ENCODE results near the gene ARHGEF17.

DNA sequence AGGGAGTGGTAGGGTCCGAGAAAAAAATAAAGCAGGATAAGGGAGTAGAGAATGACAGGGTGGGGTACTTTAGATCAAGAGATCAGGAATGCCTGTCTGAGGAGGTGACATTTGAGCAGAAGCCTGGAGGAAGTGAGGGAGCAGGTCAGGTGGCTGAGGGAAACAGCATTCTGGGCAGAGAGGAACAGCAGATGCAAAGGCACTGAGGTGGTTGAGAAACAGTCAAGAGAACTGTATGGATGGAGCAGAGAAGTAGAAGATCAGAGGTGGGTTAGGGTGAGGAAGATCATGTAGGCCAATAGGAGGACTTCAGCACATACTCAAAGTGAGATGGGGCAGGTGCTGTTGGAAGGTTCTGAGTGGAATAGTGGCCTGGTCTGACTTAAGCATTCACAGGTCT is 8.3 kb downstream of the ARHGEF17 start:
- TF ChIP-seq POLR2A (IDR thresholded peaks at IDR 0.05), result no peak
- TF ChIP-seq, protein P1, sequence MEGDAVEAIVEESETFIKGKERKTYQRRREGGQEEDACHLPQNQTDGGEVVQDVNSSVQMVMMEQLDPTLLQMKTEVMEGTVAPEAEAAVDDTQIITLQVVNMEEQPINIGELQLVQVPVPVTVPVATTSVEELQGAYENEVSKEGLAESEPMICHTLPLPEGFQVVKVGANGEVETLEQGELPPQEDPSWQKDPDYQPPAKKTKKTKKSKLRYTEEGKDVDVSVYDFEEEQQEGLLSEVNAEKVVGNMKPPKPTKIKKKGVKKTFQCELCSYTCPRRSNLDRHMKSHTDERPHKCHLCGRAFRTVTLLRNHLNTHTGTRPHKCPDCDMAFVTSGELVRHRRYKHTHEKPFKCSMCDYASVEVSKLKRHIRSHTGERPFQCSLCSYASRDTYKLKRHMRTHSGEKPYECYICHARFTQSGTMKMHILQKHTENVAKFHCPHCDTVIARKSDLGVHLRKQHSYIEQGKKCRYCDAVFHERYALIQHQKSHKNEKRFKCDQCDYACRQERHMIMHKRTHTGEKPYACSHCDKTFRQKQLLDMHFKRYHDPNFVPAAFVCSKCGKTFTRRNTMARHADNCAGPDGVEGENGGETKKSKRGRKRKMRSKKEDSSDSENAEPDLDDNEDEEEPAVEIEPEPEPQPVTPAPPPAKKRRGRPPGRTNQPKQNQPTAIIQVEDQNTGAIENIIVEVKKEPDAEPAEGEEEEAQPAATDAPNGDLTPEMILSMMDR (IDR thresholded peaks at IDR 0.05), result no peak

Data from Peyer's patch (tissue), 4 donors.